ENCODE data around the gene GGT7. TPM values are rescaled to one million over a fixed set of nuclear protein-coding genes. Genes with fewer than 3 reads are reported as not detected.

GGT7 gene
- total and polyA plus RNA-seq, 3 donors from 2014 or later = 13.4 to 24.1 (median 22.6) TPM

DNA sequence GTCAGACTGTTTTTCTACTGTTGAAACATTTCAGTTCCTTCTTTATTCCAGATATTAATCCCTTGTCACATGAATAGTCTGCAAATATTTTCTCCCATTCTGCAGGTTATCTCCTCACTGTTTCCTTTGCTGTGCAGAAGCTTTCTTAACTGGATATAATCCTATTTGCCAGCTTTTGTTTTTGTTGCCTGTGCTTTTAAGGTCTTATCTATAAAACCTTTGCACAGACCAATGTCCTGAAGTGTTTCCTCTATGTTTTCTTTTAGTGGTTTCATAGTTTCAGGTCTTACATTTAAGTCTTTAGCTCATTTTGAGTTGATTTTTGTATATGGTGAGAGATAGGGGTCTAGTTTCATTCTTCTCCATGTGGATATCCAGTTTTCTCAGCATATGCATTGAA lies 66.4 kb downstream of the GGT7 start:
- Histone ChIP-seq H3K27ac (no peak overlapping the region), H3K4me3 (no peak overlapping the region), H3K4me1 (no peaks in the 10 kb centered on the region), H3K9me3 (no peaks in the 10 kb centered on the region), H3K36me3 (ENCODE audit: low read depth, missing control alignments) (no peaks in the 10 kb centered on the region), H3K27me3 (no peaks in the 10 kb centered on the region)
- intact Hi-C loops (cut with DNase I; ENCODE audit: low total_unique reads) = no loop called here
- TF ChIP-seq, protein P1, sequence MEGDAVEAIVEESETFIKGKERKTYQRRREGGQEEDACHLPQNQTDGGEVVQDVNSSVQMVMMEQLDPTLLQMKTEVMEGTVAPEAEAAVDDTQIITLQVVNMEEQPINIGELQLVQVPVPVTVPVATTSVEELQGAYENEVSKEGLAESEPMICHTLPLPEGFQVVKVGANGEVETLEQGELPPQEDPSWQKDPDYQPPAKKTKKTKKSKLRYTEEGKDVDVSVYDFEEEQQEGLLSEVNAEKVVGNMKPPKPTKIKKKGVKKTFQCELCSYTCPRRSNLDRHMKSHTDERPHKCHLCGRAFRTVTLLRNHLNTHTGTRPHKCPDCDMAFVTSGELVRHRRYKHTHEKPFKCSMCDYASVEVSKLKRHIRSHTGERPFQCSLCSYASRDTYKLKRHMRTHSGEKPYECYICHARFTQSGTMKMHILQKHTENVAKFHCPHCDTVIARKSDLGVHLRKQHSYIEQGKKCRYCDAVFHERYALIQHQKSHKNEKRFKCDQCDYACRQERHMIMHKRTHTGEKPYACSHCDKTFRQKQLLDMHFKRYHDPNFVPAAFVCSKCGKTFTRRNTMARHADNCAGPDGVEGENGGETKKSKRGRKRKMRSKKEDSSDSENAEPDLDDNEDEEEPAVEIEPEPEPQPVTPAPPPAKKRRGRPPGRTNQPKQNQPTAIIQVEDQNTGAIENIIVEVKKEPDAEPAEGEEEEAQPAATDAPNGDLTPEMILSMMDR (IDR thresholded peaks at IDR 0.05) = no peak
- no peak for TF ChIP-seq POLR2A (IDR thresholded peaks at IDR 0.05)
- no peak for DNase-seq

DNA sequence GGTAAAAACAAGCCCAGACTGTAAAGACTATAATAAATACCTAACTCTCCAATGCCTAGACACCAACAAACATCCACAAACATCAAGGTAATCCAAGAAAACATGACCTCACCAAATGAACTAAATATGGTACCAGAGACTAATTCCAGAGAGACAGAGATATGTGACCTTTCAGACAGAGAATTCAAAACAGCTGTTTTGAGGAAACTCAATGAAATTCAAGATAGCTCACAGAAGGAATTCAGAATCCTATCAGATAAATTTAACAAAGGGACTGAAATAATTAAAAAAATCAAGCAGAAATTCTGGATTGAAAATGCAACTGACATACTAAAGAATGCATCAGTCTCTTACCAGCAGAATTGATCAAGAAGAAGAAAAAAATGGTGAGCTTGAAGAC lies 73.8 kb downstream of the GGT7 start:
- TF ChIP-seq POLR2A (IDR thresholded peaks at IDR 0.05) = no peak
- TF ChIP-seq, protein P1 (IDR thresholded peaks at IDR 0.05) = no peak
- Histone ChIP-seq H3K4me3 (no peak overlapping the region), H3K9me3 (no peaks in the 10 kb centered on the region), H3K27ac (no peak overlapping the region), H3K4me1 (no peaks in the 10 kb centered on the region), H3K27me3 (no peaks in the 10 kb centered on the region), H3K36me3 (ENCODE audit: low read depth, missing control alignments) (no peaks in the 10 kb centered on the region)
- no peak for DNase-seq
- intact Hi-C loops (cut with DNase I; ENCODE audit: low total_unique reads) = no loop called here

DNA sequence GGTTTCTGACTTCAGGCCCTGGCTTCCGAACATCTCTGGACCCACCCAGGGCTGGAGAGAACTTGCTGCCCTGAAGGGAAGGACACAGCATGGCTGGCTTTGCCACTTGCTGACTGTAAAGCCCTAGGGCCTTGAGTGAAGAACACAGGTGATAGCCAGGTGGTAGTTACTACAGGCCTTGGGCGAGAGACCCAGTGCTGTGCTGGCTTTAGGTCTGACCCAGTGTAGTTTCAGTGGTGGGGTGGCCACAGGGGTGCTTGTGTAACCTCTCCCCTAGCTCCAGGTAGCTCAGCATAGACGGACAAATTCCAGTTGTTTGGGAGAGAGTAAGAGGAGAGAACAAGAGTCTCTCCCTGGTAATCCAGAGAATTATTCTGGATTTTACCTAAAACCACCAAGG lies 74.3 kb downstream of the GGT7 start:
- 75 to 78% methylated on average over 2 to 3 of the region's 3 CpGs for WGBS, 2 donors
- Histone ChIP-seq H3K36me3 (ENCODE audit: low read depth, missing control alignments) (no peaks in the 10 kb centered on the region), H3K4me3 (no peak overlapping the region), H3K27ac (no peak overlapping the region), H3K9me3 (no peaks in the 10 kb centered on the region), H3K27me3 (no peaks in the 10 kb centered on the region), H3K4me1 (no peaks in the 10 kb centered on the region)
- DNase-seq = no peak
- TF ChIP-seq POLR2A (IDR thresholded peaks at IDR 0.05) = no peak
- TF ChIP-seq, protein P1 (IDR thresholded peaks at IDR 0.05) = no peak
- intact Hi-C loops (cut with DNase I; ENCODE audit: low total_unique reads) = no loop called here

DNA sequence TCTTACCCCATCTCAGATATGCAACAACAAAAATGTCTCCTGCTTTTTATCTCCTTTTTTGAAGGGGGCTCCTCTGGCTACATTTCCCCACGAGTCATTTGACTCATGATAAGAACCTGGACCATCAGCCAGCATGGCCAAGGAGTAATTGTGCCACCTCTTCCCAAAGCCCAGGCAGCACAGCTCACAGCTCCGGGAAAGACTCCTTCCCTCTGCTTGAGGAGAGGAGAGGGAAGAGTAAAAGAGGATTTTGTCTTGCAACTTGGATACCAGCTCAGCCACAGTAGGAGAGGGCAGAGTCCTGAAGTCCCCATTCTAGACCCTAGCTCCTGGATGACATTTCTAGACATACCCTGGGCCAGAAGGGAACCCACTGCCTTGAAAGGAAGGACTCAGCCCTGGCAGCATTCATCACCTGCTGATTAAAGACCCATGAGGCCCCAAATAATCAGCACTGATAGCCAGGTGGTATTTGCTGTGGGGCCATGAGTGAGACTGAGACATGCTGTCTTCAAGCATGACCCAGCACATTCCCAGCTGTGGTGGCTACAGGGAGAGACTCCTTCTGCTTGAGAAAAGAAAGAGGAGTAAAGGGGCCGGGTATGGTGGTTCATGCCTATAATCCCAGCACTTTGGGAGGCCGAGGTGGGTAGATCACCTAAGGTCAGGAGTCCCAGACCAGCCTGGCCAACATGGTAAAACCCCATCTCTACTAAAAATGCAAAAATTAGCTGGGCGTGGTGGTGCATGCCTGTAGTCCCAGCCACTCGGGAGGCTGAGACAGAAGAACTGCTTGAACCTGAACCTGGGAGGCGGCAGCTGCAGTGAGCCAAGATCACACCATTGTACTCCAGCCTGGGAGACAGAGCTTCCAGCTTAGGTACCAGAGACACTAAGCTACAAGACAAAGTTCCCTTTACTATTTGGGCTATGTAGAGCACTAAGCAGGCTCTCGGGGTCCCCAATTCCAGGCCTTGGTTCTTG lies 75.4 kb downstream of the GGT7 start:
- Histone ChIP-seq H3K27ac (no peak overlapping the region), H3K27me3 (no peaks in the 10 kb centered on the region), H3K9me3 (no peaks in the 10 kb centered on the region), H3K4me1 (no peaks in the 10 kb centered on the region), H3K4me3 (no peak overlapping the region), H3K36me3 (ENCODE audit: low read depth, missing control alignments) (no peaks in the 10 kb centered on the region)
- WGBS, 2 donors = 79% methylated on average over 7 to 8 of the region's 8 CpGs
- intact Hi-C loops (cut with DNase I; ENCODE audit: low total_unique reads) = no loop called here
- TF ChIP-seq, protein P1 (IDR thresholded peaks at IDR 0.05) = no peak
- TF ChIP-seq POLR2A (IDR thresholded peaks at IDR 0.05) = no peak
- DNase-seq = no peak

Other genes with a start within 250 kb of the GGT7 start
- gene PIGU, start 195.8 kb downstream of the GGT7 start, total RNA-seq = 10 to 100 TPM; 35.0 to 35.7 TPM
- gene PIGU, start 195.8 kb downstream of the GGT7 start, polyA plus RNA-seq (ENCODE audit: insufficient read depth, low read depth, low replicate concordance) = 48.9 TPM
- gene TP53INP2, start 168.5 kb downstream of the GGT7 start, total RNA-seq = 10 to 100 TPM; 35.3 to 59.9 TPM
- 39.9 TPM for gene TP53INP2, start 168.5 kb downstream of the GGT7 start, polyA plus RNA-seq (ENCODE audit: insufficient read depth, low read depth, low replicate concordance)
- 10 to 100 TPM; 48.1 to 54.4 TPM for gene NCOA6, start 47.2 kb downstream of the GGT7 start, total RNA-seq
- 45.2 TPM for gene NCOA6, start 47.2 kb downstream of the GGT7 start, polyA plus RNA-seq (ENCODE audit: insufficient read depth, low read depth, low replicate concordance)
- 10 to 100 TPM; 58.2 to 63.7 TPM for gene ACSS2, start 3.8 kb upstream of the GGT7 start, total RNA-seq
- 39.7 TPM for gene ACSS2, start 3.8 kb upstream of the GGT7 start, polyA plus RNA-seq (ENCODE audit: insufficient read depth, low read depth, low replicate concordance)
- gene GSS, start 83.0 kb upstream of the GGT7 start, total RNA-seq = 10 to 100 TPM; 79.3 to 87.9 TPM
- gene GSS, start 83.0 kb upstream of the GGT7 start, polyA plus RNA-seq (ENCODE audit: insufficient read depth, low read depth, low replicate concordance) = 52.8 TPM
- 10 to 100 TPM; 21.8 to 30.2 TPM for gene MYH7B, start 83.0 kb upstream of the GGT7 start, total RNA-seq
- 24.3 TPM for gene MYH7B, start 83.0 kb upstream of the GGT7 start, polyA plus RNA-seq (ENCODE audit: insufficient read depth, low read depth, low replicate concordance)
- 10 to 100 TPM; 76.6 to 78.4 TPM for gene TRPC4AP, start 220.0 kb upstream of the GGT7 start, total RNA-seq
- gene TRPC4AP, start 220.0 kb upstream of the GGT7 start, polyA plus RNA-seq (ENCODE audit: insufficient read depth, low read depth, low replicate concordance) = 68.8 TPM